ENCODE data around the gene ZNF654.

ZNF654 gene

GRCh38 chr3:88192631-88193030, 133.6 kb downstream of the ZNF654 start:
- H3K4me3 ChIP-seq (ENCODE audit: low read depth, low read length) = no peak overlapping the region
- TF ChIP-seq CTCF (IDR thresholded peaks at IDR 0.05; ENCODE audit: borderline replicate concordance, insufficient read depth, low read depth, low read length) = no peak

All from GM12875 (cell line).